ENCODE results near the gene GNG12. TPM values are rescaled to one million over a fixed set of nuclear protein-coding genes. Genes with fewer than 3 reads are reported as not detected.

Gene GNG12
- total RNA-seq, 2 donors from 2014 or later = 77.1 to 131 TPM

DNA sequence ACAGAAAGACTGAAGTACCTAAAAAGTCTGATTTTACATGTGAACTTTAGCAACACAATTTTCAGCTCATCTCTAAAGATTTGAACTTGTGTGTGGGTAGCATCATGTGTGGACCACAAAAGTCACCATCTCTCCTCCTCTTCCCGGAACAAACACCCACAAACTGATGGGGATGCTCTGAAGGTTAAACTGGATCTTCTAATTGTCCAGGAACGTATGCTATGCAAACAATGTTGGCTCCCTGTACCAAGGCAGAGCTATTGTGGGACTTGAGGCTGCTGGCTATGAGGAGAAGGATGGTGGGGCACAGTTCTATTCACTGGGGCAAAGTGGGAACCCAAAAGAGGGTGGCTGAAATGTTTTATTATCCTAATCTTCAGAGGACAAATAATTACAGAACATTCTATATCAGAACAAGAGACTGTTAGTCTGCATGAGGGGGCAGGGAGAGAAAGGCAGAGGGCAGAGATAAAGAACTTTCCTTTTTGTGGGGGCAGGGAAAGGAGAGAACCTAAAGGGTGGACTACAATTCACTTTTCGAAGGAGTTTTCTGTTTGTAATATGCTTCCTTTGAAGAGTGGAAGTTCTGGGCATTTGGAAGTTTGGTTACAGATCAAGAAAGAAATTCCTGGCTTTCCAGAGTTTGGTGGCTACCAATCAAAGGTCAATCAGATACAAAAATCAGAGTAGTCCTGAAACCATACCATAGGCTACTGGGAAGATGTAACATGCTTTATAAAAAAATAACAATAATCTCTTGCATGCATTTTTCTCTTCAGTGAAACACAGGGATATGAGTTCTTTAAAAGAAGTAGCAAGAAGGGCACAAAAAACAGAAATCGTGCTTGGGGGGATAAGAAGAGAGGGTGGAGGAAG, 85.4 kb downstream of the GNG12 start:
- H3K9me3 ChIP-seq = no peaks in the 10 kb centered on the region
- H3K27me3 ChIP-seq = no peaks in the 10 kb centered on the region
- H3K4me1 ChIP-seq = peaks cover 6% of the 10 kb centered on the region
- H3K36me3 ChIP-seq = no peaks in the 10 kb centered on the region
- TF ChIP-seq, protein P1, sequence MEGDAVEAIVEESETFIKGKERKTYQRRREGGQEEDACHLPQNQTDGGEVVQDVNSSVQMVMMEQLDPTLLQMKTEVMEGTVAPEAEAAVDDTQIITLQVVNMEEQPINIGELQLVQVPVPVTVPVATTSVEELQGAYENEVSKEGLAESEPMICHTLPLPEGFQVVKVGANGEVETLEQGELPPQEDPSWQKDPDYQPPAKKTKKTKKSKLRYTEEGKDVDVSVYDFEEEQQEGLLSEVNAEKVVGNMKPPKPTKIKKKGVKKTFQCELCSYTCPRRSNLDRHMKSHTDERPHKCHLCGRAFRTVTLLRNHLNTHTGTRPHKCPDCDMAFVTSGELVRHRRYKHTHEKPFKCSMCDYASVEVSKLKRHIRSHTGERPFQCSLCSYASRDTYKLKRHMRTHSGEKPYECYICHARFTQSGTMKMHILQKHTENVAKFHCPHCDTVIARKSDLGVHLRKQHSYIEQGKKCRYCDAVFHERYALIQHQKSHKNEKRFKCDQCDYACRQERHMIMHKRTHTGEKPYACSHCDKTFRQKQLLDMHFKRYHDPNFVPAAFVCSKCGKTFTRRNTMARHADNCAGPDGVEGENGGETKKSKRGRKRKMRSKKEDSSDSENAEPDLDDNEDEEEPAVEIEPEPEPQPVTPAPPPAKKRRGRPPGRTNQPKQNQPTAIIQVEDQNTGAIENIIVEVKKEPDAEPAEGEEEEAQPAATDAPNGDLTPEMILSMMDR (IDR thresholded peaks at IDR 0.05) = no peak
- H3K4me3 ChIP-seq = no peak overlapping the region
- intact Hi-C loops (cut with DNase I) = no loop called here
- H3K9ac ChIP-seq (ENCODE audit: low read depth in 2 of 2, low read length in 2 of 2) = peak overlapping the region in 1 of 2 donors; percentile 53
- peak; percentile 18 for DNase-seq
- peak overlapping the region; percentile 60 for H3K27ac ChIP-seq

GRCh38 chr1:67745875-67746698, 87.2 kb downstream of the GNG12 start:
- Histone ChIP-seq H3K36me3 (no peaks in the 10 kb centered on the region), H3K27ac (no peak overlapping the region), H3K9me3 (no peaks in the 10 kb centered on the region), H3K9ac (ENCODE audit: low read depth in 2 of 2, low read length in 2 of 2) (no peak overlapping the region), H3K4me1 (peaks cover 11% of the 10 kb centered on the region), H3K4me3 (no peak overlapping the region), H3K27me3 (no peaks in the 10 kb centered on the region)
- DNase-seq = peak; percentile 15
- TF ChIP-seq, protein P1 (IDR thresholded peaks at IDR 0.05) = no peak
- intact Hi-C loops (cut with DNase I) = no loop called here

DNA sequence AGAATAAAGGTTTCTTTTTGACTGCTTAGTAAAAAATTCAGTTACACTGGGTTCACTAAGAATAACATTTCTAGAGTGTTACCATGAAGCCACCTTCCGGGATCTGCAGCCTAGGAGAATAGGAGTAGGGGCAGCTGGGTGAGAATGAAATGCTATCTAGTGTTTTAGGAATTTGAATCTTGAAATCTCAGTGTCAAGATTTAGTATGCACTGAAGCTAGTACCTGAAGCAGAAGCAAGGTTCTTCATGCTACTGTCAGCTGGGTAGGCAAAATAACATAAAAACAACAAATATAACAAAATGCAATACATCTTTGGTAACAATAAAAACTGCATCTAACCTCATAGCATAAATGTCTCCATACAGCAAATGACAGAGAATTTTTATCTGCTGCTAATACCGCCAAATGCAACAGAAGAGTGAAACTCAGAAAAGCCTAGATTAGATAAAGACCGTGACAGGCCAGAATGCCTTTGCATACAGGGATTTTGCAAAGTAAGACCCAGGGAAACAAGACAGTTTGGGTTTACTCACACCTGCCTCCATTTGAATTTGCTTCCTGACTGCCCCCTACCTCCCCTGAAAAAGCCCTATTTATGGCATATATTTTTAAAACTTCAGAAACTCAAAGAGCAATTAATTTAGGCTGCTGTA, 90.1 kb downstream of the GNG12 start:
- no peak for DNase-seq
- Histone ChIP-seq H3K27me3 (no peaks in the 10 kb centered on the region), H3K9ac (ENCODE audit: low read depth in 2 of 2, low read length in 2 of 2) (no peak overlapping the region), H3K27ac (no peak overlapping the region), H3K36me3 (no peaks in the 10 kb centered on the region), H3K4me3 (no peak overlapping the region), H3K9me3 (no peaks in the 10 kb centered on the region), H3K4me1 (peaks cover 11% of the 10 kb centered on the region)
- intact Hi-C loops (cut with DNase I) = no loop called here
- TF ChIP-seq, protein P1 (IDR thresholded peaks at IDR 0.05) = no peak

- Histone ChIP-seq H3K36me3 (no peaks in the 10 kb centered on the region), H3K4me1 (peaks cover 6% of the 10 kb centered on the region), H3K4me3 (no peak overlapping the region), H3K9ac (ENCODE audit: low read depth in 2 of 2, low read length in 2 of 2) (no peak overlapping the region), H3K27me3 (no peaks in the 10 kb centered on the region), H3K27ac (peak overlapping the region; percentile 58), H3K9me3 (no peaks in the 10 kb centered on the region)
- TF ChIP-seq, protein P1 (IDR thresholded peaks at IDR 0.05) = no peak
- DNase-seq = no peak
- intact Hi-C loops (cut with DNase I) = no loop called here
These were observed 91.5 kb downstream of the GNG12 start for GRCh38 chr1:67741736-67742135.

- Histone ChIP-seq H3K27ac (peak overlapping the region; percentile 58), H3K9ac (ENCODE audit: low read depth in 2 of 2, low read length in 2 of 2) (peak overlapping the region in 1 of 2 donors; percentile 14), H3K27me3 (no peaks in the 10 kb centered on the region), H3K36me3 (no peaks in the 10 kb centered on the region), H3K9me3 (no peaks in the 10 kb centered on the region), H3K4me3 (no peak overlapping the region), H3K4me1 (peaks cover 12% of the 10 kb centered on the region)
- TF ChIP-seq, protein P1 (IDR thresholded peaks at IDR 0.05) = no peak
- intact Hi-C loops (cut with DNase I) = no loop called here
- peak; percentile 56 for DNase-seq
These were observed 92.1 kb downstream of the GNG12 start for GRCh38 chr1:67741121-67741520.
